GM23338 (cell line): ENCODE data around the gene C1orf52. TPM values are rescaled to one million over a fixed set of nuclear protein-coding genes. Genes with fewer than 3 reads are reported as not detected.

ENCODE experiments used
- ATAC-seq: fragments of 200-7000 bp; cut with Tn5 transposase; 3 replicates; pipeline ENCODE4 v1.9.1; 2020
- DNase-seq: peaks from one replicate; pipeline ENCODE4 v3.0.0-alpha.2; 2015; ENCODE audit warnings: low spot score
- H2AFZ ChIP-seq: fragments of 200-600 bp; sonication (generic); 2 replicates; pipeline ENCODE4 v1.8.0; 2016; ENCODE audit warnings: antibody characterized with exemption, mild to moderate bottlenecking, moderate library complexity
- H3F3A ChIP-seq: fragments of 200-600 bp; sonication (generic); replicated peaks from 2 replicates; pipeline ENCODE4 v1.8.0; 2017; ENCODE audit warnings: antibody characterized with exemption, mixed run types, low read depth
- H3K27ac ChIP-seq: fragments of 200-600 bp; sonication (generic); 2 replicates; pipeline ENCODE4 v1.6.1; 2016; ENCODE audit warnings: low read depth
- H3K27me3 ChIP-seq: fragments of 200-600 bp; sonication (generic); 2 replicates; pipeline ENCODE4 v1.8.0; 2016; ENCODE audit warnings: mild to moderate bottlenecking, mixed run types, moderate library complexity; ENCODE audit not compliant: insufficient read depth
- H3K36me3 ChIP-seq: fragments of 200-600 bp; sonication (generic); 2 replicates; pipeline ENCODE4 v1.8.0; 2016; ENCODE audit warnings: mild to moderate bottlenecking; ENCODE audit not compliant: insufficient read depth
- H3K4me1 ChIP-seq: fragments of 200-600 bp; sonication (generic); 2 replicates; pipeline ENCODE4 v1.8.0; 2016; ENCODE audit warnings: mild to moderate bottlenecking, moderate library complexity; ENCODE audit not compliant: insufficient read depth
- H3K4me2 ChIP-seq: fragments of 200-600 bp; sonication (generic); 2 replicates; pipeline ENCODE4 v1.7.1; 2017; ENCODE audit warnings: mixed run types
- H3K4me3 ChIP-seq: fragments of 200-600 bp; sonication (generic); 2 replicates; pipeline ENCODE4 v1.6.1; 2016; ENCODE audit warnings: mixed run types
- H3K79me2 ChIP-seq: fragments of 200-600 bp; sonication (generic); replicated peaks from 2 replicates; pipeline ENCODE4 v1.8.0; 2017; ENCODE audit warnings: mild to moderate bottlenecking; ENCODE audit not compliant: insufficient read depth
- H3K9me2 ChIP-seq: fragments of 200-600 bp; sonication (generic); 2 replicates; pipeline ENCODE4 v1.8.0; 2017; ENCODE audit not compliant: insufficient read depth
- H4K20me1 ChIP-seq: fragments of 200-600 bp; sonication (generic); replicated peaks from 2 replicates; pipeline ENCODE4 v1.8.0; 2017; ENCODE audit warnings: mild to moderate bottlenecking; ENCODE audit not compliant: insufficient read depth
- H3K27ac Mint-ChIP-seq: 2 replicates; pipeline ENCODE4 v1.8.0; 2020; ENCODE audit warnings: inconsistent platforms, mild to moderate bottlenecking, moderate library complexity, mixed read lengths
- H3K27me3 Mint-ChIP-seq: 3 replicates; pipeline ENCODE4 v1.8.0; 2022; ENCODE audit warnings: low read depth, mild to moderate bottlenecking, moderate library complexity, mixed read lengths, inconsistent platforms; ENCODE audit not compliant: insufficient read depth, poor library complexity
- H3K36me3 Mint-ChIP-seq: 3 replicates; pipeline ENCODE4 v1.8.0; 2021; ENCODE audit warnings: low read depth, mild to moderate bottlenecking, inconsistent platforms, moderate library complexity, mixed read lengths
- H3K4me1 Mint-ChIP-seq: 3 replicates; pipeline ENCODE4 v1.8.0; 2020; ENCODE audit warnings: mild to moderate bottlenecking, inconsistent platforms, mixed read lengths
- H3K4me3 Mint-ChIP-seq: 3 replicates; pipeline ENCODE4 v1.8.0; 2021; ENCODE audit warnings: moderate library complexity, mild to moderate bottlenecking, inconsistent platforms, mixed read lengths
- H3K9me3 Mint-ChIP-seq: 3 replicates; pipeline ENCODE4 v1.8.0; 2020; ENCODE audit warnings: moderate library complexity, mild to moderate bottlenecking, inconsistent platforms, mixed read lengths
- CREB1 ChIP-seq: fragments of 250-450 bp; sonication (Bioruptor Pico); IDR thresholded peaks from 2 replicates; pipeline ENCODE4 v1.5.0; 2020; ENCODE audit warnings: low read depth, mild to moderate bottlenecking, moderate library complexity
- CTCF ChIP-seq, 2 experiments: fragments of 200-600 bp in 1 of 2; sonication (generic) in 1 of 2; conservative IDR thresholded peaks; 2 replicates each; pipeline versions ENCODE4 v1.5.1 to v1.6.1; 2016 to 2017; ENCODE audit warnings: antibody characterized with exemption in 2 of 2, low read depth in 2 of 2, mild to moderate bottlenecking in 2 of 2, moderate library complexity in 1 of 2
- EZH2 ChIP-seq: fragments of 200-600 bp; sonication (generic); IDR thresholded peaks from one replicate; pipeline ENCODE4 v1.8.0; 2017; ENCODE audit warnings: antibody characterized with exemption, mild to moderate bottlenecking, low read depth; ENCODE audit not compliant: unreplicated experiment
- JUNB ChIP-seq: IDR thresholded peaks from one replicate; pipeline ENCODE4 v1.6.1; 2016; ENCODE audit warnings: antibody characterized with exemption; ENCODE audit not compliant: unreplicated experiment
- REST ChIP-seq: IDR thresholded peaks from one replicate; pipeline ENCODE4 v1.6.1; 2018; ENCODE audit warnings: antibody characterized with exemption; ENCODE audit not compliant: unreplicated experiment
- STAT1 ChIP-seq: IDR thresholded peaks from one replicate; pipeline ENCODE4 v1.6.1; 2016; ENCODE audit warnings: antibody characterized with exemption; ENCODE audit not compliant: unreplicated experiment
- ZNF114 ChIP-seq: fragments of 250-450 bp; sonication (Bioruptor Pico); IDR thresholded peaks from 2 replicates; pipeline ENCODE4 v1.5.0; 2020; ENCODE audit warnings: mild to moderate bottlenecking, moderate library complexity
- ZNF331 ChIP-seq: fragments of 250-450 bp; sonication (Bioruptor Pico); IDR thresholded peaks from 2 replicates; pipeline ENCODE4 v1.5.0; 2020; ENCODE audit warnings: low read depth, mild to moderate bottlenecking, moderate library complexity
- ZNF462 ChIP-seq: fragments of 250-450 bp; sonication (Bioruptor Pico); IDR thresholded peaks from 2 replicates; pipeline ENCODE4 v1.5.0; 2020; ENCODE audit warnings: mild to moderate bottlenecking, moderate library complexity
- polyA plus RNA-seq: library from polyadenylated mRNA; unstranded; fragments of >200 nt; fragmentation: Nextera tagmentation; extraction: Ambion mirVana; gene quantifications from 2 replicates; pipeline ENCODE4 v1.2.1, GENCODE V29; 2016
- total RNA-seq: library from RNA; depleted of rRNA; stranded (reverse); fragments of >200 nt; shearing (Covaris generic); gene quantifications from 2 replicates; pipeline ENCODE4 v1.2.3, GENCODE V29; 2014

The C1orf52 gene
- total and polyA plus RNA-seq, 2 experiments from 2014 or later = 35.6 to 102 TPM

GRCh38 chr1:85216697-85217096 is 42.8 kb downstream of the C1orf52 start (continued):
- TF ChIP-seq REST (no peak), CREB1 (CRISPR knock-in tag) (no peak), JUNB (no peak)

- no peak for TF ChIP-seq ZNF331 (CRISPR knock-in tag)
- no peak for TF ChIP-seq JUNB
- no peak for TF ChIP-seq STAT1
- no peak for TF ChIP-seq CTCF (conservative IDR thresholded peaks at IDR 0.05; ENCODE audit: low read depth in 2 of 2)
- no peak for TF ChIP-seq ZNF114 (CRISPR knock-in tag)
- no peak for TF ChIP-seq EZH2
- no peak for TF ChIP-seq REST
- no peak for TF ChIP-seq ZNF462 (CRISPR knock-in tag)
Observed at GRCh38 chr1:85214654-85215053, 44.8 kb downstream of the C1orf52 start.

More at GRCh38 chr1:85214654-85215053, 44.8 kb downstream of the C1orf52 start:
- Histone ChIP-seq H4K20me1 (no peaks in the 10 kb centered on the region), H3F3A (no peaks in the 10 kb centered on the region), H3K4me2 (no peak overlapping the region), H3K27me3 (no peaks in the 10 kb centered on the region), H3K79me2 (no peaks in the 10 kb centered on the region), H3K4me1 (peaks cover 4% of the 10 kb centered on the region; the same call in 1 of the 2 replicates), H2AFZ (no peak overlapping the region), H3K27ac (no peak overlapping the region), H3K4me3 (no peak overlapping the region), H3K36me3 (no peaks in the 10 kb centered on the region), H3K9me2 (no peaks in the 10 kb centered on the region)
- ATAC-seq = no peak
- Mint-ChIP-seq H3K4me1 (peaks cover 2% of the 10 kb centered on the region; the same call in 2 of the 3 replicates), H3K36me3 (no peaks in the 10 kb centered on the region), H3K27ac (no peak overlapping the region), H3K27me3 (no peaks in the 10 kb centered on the region), H3K4me3 (no peak overlapping the region), H3K9me3 (no peaks in the 10 kb centered on the region)
- DNase-seq = no peak
